ENCODE data around the gene MRM3.
"Not testable (repeated sequence)": the region's sequence is repeated elsewhere in the genome, so short reads cannot be mapped to it uniquely, and the experiment has no call there.

Gene MRM3

DNA sequence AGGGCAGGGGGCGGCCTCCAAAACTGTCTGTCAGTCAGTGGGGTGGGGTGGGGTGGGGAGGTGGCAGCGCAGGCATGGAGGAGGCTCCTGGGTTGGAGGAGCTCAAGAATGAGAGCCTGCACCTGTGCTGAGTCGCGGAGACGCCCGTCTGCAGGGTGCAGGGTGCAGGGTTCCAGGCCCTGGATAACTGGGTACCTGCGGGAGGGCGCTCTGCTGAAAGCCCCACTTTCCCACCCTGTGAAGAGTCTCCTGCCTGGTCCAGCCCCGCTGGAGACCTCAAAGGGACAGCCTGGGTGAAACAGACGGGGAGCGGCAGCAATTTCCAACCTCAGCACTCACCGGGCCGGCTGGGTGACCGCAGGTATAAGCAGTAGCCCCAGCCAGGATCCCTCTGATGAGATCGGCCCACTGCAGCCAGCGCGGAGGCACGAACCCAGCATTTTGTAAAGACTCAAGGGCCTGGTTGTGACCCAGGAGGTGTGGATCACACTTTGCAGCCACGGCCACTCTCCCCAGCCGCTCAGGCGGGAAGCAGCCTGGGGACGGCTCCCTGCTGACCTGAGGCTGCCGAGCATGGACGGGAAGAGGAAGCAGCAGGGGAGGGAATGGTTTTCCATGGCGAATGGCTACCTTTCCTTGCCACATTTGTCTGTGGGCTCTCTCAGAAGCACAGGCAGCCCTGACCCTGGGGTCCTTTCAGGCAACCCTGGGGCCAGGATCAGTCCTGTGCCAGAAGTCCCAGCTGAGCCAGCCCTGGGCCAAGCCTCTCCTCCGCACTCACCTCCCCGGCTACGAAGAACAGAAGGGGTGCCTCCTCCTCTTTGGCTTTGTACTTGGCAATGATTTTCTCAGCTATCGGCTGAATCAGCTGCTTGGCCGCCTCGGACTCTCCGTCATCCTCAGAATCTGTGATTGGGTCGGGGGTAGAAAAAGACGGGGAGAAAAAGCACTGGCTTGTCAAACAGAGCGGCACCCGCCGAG is 21.0 kb downstream of the MRM3 start:
- no peak for FAIRE-seq

DNA sequence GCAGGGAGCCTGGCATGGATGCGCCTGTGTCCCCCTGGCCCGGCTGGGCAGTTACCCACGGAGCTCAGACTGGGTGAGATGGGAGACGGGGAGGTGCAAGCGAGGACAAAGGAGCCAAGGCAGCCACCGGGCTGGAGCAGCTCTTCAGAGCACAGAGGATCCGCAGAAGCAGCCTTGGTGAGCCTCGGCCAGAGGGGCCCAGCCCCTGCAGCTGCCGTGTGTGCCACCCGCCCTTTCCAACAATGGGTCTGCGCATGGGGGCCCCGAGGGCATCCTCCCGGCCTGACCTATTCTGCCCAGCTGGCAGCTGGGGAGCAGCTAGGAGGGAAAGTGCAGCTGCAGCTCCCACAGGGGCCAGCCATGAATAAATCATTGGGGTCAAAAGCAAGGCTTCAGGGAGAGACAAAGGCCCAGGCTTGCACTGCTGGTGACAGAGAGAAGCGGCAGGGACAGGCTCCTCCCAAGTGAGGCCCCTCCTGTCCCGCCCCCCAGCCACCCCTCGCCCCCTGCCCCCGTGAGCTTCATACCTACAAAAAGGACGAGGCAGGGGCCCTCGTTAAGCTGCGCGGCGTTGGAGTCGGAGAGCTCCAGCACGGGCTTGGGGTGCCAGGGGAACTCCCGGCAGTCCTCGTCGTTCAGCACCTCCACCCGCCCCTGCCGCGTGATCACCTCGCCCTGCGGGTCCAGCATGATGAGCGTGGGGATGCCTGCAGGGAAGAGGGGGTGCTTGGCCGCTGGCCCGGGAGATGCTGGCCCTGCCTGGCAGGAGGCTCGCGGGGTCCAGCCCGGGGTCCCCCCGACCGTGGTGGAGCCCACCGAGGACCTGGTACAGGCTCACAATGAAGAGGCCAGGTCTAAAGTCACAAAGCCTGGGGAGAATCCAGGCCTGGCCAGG is 22.6 kb downstream of the MRM3 start:
- TF ChIP-seq TAF1 (IDR thresholded peaks at IDR 0.05; ENCODE audit: borderline replicate concordance, low read depth, low read length), result no peak
- no peak for TF ChIP-seq POLR2A (IDR thresholded peaks at IDR 0.05; ENCODE audit: low read depth, low read length)
- no peak for TF ChIP-seq POLR2AphosphoS5 (IDR thresholded peaks at IDR 0.05; ENCODE audit: low read depth, low read length)
- DNase-seq (ENCODE audit: insufficient read length), result no peak
- no peak for FAIRE-seq

More for the DNA sequence above, 21.0 kb downstream of the MRM3 start:
- TF ChIP-seq POLR2A (IDR thresholded peaks at IDR 0.05; ENCODE audit: low read depth, low read length) (no peak), TAF1 (IDR thresholded peaks at IDR 0.05; ENCODE audit: borderline replicate concordance, low read depth, low read length) (no peak), POLR2AphosphoS5 (IDR thresholded peaks at IDR 0.05; ENCODE audit: low read depth, low read length) (no peak)
- no peak for DNase-seq (ENCODE audit: insufficient read length)

DNA sequence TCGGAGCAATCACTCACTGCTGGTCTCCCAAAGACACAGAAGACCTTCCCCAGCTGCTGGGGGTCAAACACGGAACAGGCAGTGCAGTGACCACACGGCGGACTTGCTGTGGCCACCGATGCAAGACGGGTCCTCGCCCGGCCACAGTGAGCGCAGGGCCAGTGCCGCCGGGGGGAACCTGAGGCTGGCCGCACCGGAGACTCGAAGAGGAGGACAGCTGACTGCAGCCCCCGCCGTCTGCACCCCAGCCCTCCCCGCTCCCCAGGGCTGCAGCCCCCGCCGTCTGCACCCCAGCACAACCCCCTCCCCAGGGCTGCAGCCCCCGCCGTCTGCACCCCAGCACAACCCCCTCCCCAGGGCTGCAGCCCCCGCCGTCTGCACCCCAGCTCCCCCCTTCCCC is 23.7 kb downstream of the MRM3 start:
- not testable (repeated sequence) for FAIRE-seq

DNA sequence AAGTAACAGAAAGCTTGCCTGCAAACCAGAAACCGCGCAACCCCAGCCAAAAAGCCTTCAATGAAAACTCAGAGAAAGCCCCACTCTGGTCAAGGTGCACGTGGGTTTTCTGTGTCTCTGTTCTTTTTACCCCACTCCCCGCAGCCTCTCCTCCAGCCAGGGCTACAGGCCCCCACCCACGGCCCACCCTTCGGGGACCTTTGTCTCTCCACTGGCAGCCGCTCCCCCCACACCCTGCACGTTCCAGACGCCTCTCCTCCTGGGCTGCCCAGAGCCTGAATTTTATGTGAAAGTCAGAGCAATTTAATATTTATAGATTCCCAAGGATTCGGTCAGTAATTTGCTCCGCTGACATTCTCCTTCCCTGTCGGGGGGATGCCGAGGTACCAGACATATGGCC is 24.2 kb downstream of the MRM3 start:
- DNase-seq (ENCODE audit: insufficient read length) (no peak), FAIRE-seq (no peak)
- TF ChIP-seq POLR2A (IDR thresholded peaks at IDR 0.05; ENCODE audit: low read depth, low read length), result no peak
- no peak for TF ChIP-seq TAF1 (IDR thresholded peaks at IDR 0.05; ENCODE audit: borderline replicate concordance, low read depth, low read length)
- no peak for TF ChIP-seq POLR2AphosphoS5 (IDR thresholded peaks at IDR 0.05; ENCODE audit: low read depth, low read length)

More for the DNA sequence above, 23.7 kb downstream of the MRM3 start:
- not testable (repeated sequence) for DNase-seq (ENCODE audit: insufficient read length)

- DNase-seq (ENCODE audit: insufficient read length), result no peak
- FAIRE-seq, result no peak
- TF ChIP-seq TAF1 (IDR thresholded peaks at IDR 0.05; ENCODE audit: borderline replicate concordance, low read depth, low read length) (no peak), POLR2A (IDR thresholded peaks at IDR 0.05; ENCODE audit: low read depth, low read length) (no peak), POLR2AphosphoS5 (IDR thresholded peaks at IDR 0.05; ENCODE audit: low read depth, low read length) (no peak)
Measured at GRCh38 chr17:806781-807522, 24.8 kb downstream of the MRM3 start.

DNA sequence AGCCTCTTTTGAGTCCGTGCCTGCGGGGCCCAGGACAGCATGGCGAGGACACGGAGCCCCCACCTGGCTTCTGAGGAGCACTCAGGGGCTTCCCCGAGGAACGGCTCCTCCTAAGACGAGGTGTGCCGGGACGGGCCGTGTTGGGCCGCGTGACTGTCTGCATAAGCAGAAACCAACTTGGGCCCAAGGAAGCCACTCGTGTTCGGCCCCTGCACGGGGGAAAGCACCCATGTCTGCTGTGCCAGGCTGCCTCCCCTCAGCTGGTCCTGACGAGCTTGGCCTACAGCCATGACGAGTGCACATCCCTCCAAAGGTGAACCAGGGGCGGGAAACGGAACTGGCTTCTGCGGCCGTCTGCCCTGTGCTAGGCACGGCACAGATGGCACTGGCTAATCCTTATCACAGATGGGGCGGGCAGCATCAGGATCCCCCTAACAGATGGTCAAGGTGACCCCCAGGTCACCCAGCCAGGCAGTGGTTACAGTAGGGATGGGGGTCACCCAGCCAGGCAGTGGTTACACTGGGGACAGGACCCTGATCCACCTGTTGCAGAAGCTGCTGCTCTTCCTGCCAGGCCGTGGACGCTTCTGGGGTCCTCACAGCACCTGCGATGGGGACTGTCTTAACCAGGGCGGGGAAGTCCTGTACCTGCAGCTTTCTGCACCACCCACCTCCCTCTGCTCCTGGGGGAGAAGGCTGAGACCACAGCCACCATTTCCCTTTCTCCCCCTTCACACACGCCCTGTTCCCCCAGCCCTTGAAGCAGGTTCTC is 25.6 kb downstream of the MRM3 start:
- TF ChIP-seq TAF1 (IDR thresholded peaks at IDR 0.05; ENCODE audit: borderline replicate concordance, low read depth, low read length), result no peak
- no peak for TF ChIP-seq POLR2A (IDR thresholded peaks at IDR 0.05; ENCODE audit: low read depth, low read length)
- TF ChIP-seq POLR2AphosphoS5 (IDR thresholded peaks at IDR 0.05; ENCODE audit: low read depth, low read length), result no peak
- no peak for FAIRE-seq
- no peak for DNase-seq (ENCODE audit: insufficient read length)

DNA sequence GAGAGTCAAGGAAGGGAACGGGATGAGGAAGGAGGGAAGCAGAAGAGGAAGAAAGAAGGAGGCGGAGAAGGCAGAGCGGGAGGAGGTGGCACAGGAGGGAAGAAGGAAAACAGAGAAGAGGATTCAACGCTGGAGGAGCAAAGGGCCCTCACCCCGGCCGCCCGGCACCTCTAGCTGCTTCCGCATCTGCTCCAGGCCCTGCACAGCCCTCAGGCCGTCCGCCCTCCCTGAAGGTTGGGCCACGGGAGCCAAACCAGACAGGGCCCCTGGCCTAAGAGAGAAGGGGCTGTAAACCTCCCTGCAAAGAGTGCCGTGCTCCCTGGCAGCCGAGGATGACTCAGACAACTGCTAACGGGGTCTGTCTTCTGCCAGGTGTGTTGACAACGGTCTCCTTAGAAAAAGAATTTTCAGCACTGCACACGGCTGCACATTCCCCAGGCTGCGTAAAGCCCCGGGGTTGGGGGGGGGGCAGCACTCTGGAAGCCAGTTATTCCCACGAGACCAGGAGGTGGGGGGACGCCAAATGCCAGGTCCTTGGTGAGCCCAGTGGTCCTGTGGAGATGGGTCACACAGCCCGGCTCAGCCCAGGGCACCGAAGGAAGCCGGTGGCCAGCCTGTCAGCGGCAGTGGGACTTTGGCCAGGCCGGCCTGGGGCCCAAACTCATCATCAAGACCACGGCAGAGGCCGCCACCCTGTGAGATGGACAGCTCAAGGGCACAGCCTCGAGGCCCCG is 29.1 kb downstream of the MRM3 start:
- no peak for FAIRE-seq
- DNase-seq (ENCODE audit: insufficient read length), result no peak
- no peak for TF ChIP-seq POLR2A (IDR thresholded peaks at IDR 0.05; ENCODE audit: low read depth, low read length)
- TF ChIP-seq TAF1 (IDR thresholded peaks at IDR 0.05; ENCODE audit: borderline replicate concordance, low read depth, low read length), result no peak
- no peak for TF ChIP-seq POLR2AphosphoS5 (IDR thresholded peaks at IDR 0.05; ENCODE audit: low read depth, low read length)

- no peak for FAIRE-seq
- no peak for DNase-seq (ENCODE audit: insufficient read length)
- TF ChIP-seq POLR2A (IDR thresholded peaks at IDR 0.05; ENCODE audit: low read depth, low read length), result no peak
- no peak for TF ChIP-seq TAF1 (IDR thresholded peaks at IDR 0.05; ENCODE audit: borderline replicate concordance, low read depth, low read length)
- no peak for TF ChIP-seq POLR2AphosphoS5 (IDR thresholded peaks at IDR 0.05; ENCODE audit: low read depth, low read length)
Measured at GRCh38 chr17:812638-813204, 30.6 kb downstream of the MRM3 start.

- DNase-seq (ENCODE audit: insufficient read length), result no peak
- FAIRE-seq, result no peak
- TF ChIP-seq POLR2A (IDR thresholded peaks at IDR 0.05; ENCODE audit: low read depth, low read length) (no peak), TAF1 (IDR thresholded peaks at IDR 0.05; ENCODE audit: borderline replicate concordance, low read depth, low read length) (no peak), POLR2AphosphoS5 (IDR thresholded peaks at IDR 0.05; ENCODE audit: low read depth, low read length) (no peak)
Measured at GRCh38 chr17:814371-814770, 32.2 kb downstream of the MRM3 start.

- FAIRE-seq, result no peak
- no peak for TF ChIP-seq POLR2AphosphoS5 (IDR thresholded peaks at IDR 0.05; ENCODE audit: low read depth, low read length)
- no peak for TF ChIP-seq POLR2A (IDR thresholded peaks at IDR 0.05; ENCODE audit: low read depth, low read length)
- TF ChIP-seq TAF1 (IDR thresholded peaks at IDR 0.05; ENCODE audit: borderline replicate concordance, low read depth, low read length), result no peak
- no peak for DNase-seq (ENCODE audit: insufficient read length)
Measured at GRCh38 chr17:819251-819650, 37.1 kb downstream of the MRM3 start.

Measured in GM12892 (cell line).